HUES48 (cell line): ENCODE data around the gene ZNF641.
A peak's percentile ranks its signal among the peaks of the same experiment; 100 is the strongest.
"Not testable (repeated sequence)": the region's sequence is repeated elsewhere in the genome, so short reads cannot be mapped to it uniquely, and the experiment has no call there.

ENCODE experiments used
- H3K27ac ChIP-seq: one replicate; pipeline ENCODE4 v1.7.0; 2013; ENCODE audit warnings: low read depth, low read length, inconsistent platforms
- H3K27me3 ChIP-seq: 2 replicates; pipeline ENCODE4 v1.6.1; 2013; ENCODE audit warnings: mild to moderate bottlenecking, low read length; ENCODE audit not compliant: control insufficient read depth, insufficient read depth
- H3K36me3 ChIP-seq: 2 replicates; pipeline ENCODE4 v1.6.1; 2013; ENCODE audit warnings: low read length; ENCODE audit not compliant: control insufficient read depth, insufficient read depth
- H3K4me1 ChIP-seq: 2 replicates; pipeline ENCODE4 v1.6.1; 2013; ENCODE audit warnings: mild to moderate bottlenecking, low read length; ENCODE audit not compliant: control insufficient read depth, insufficient read depth
- H3K4me3 ChIP-seq: 2 replicates; pipeline ENCODE4 v1.5.1; 2013; ENCODE audit warnings: mild to moderate bottlenecking, low read depth, low read length
- H3K9ac ChIP-seq: 2 replicates; pipeline ENCODE4 v1.6.1; 2013; ENCODE audit warnings: mild to moderate bottlenecking, low read depth, low read length, moderate library complexity
- H3K9me3 ChIP-seq: 2 replicates; pipeline ENCODE4 v1.6.1; 2013; ENCODE audit warnings: low read length; ENCODE audit not compliant: control insufficient read depth, insufficient read depth

ZNF641 gene

DNA sequence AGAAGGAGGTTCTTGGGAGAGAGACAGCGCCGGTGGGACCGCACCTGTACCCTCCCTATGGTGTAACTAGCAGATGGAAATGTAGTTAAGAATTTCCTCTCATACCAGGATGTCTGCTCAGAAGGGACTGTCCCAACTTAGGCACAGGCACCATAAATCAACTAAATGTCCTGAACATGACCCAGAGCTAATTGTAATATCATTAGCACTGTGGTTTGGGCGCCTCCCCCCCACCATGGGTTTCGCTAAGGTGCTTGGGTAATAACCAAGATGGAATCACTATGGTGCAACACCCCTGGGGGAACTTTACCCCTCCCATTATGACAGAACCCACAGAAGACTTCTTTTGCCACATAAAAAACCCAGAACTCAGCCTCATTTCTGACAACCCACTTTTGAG lies 15.9 kb downstream of the ZNF641 start:
- Histone ChIP-seq H3K9ac (no peak overlapping the region), H3K36me3 (no peaks in the 10 kb centered on the region), H3K27ac (no peak overlapping the region), H3K27me3 (no peaks in the 10 kb centered on the region), H3K4me1 (no peaks in the 10 kb centered on the region), H3K4me3 (no peak overlapping the region), H3K9me3 (no peaks in the 10 kb centered on the region)

DNA sequence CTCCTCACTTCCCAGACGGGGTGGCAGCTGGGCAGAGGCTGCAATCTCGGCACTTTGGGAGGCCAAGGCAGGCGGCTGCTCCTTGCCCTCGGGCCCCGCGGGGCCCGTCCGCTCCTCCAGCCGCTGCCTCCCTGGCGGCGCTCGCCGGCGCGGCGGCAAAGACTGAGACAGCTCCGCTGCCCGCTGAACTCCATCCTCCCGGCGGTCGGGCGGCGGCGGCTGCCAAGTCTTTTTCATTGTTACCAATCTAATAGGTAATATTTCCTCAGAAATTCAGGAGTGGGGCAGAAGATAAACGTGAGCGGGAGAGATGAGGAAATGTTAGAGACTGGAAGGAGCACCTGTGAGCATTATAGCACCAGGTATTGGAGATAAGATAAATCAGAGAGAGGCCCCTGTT lies 17.0 kb downstream of the ZNF641 start:
- not testable (repeated sequence) for H3K9ac ChIP-seq, H3K27me3 ChIP-seq, H3K27ac ChIP-seq, H3K36me3 ChIP-seq, H3K4me3 ChIP-seq, H3K4me1 ChIP-seq, H3K9me3 ChIP-seq

DNA sequence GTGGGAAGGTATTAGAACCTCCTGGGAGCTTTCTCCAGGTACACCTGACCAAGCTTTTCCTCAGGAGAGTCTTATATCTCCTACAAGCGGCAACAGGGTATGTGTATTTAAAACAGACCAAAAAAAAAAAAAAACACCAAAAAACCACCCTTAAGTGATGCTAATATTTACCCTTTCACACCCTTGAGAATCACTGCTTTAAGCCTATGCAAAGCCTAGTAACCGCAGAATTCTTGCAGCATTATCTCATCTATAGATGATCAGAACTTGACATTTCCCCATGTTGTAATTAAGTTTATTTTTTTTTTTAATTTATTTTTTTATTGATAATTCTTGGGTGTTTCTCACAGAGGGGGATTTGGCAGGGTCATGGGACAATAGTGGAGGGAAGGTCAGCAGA lies 19.3 kb downstream of the ZNF641 start:
- Histone ChIP-seq H3K4me1 (no peaks in the 10 kb centered on the region), H3K27me3 (no peaks in the 10 kb centered on the region), H3K36me3 (no peaks in the 10 kb centered on the region), H3K27ac (no peak overlapping the region), H3K9ac (no peak overlapping the region), H3K4me3 (no peak overlapping the region), H3K9me3 (peaks cover 7% of the 10 kb centered on the region)

DNA sequence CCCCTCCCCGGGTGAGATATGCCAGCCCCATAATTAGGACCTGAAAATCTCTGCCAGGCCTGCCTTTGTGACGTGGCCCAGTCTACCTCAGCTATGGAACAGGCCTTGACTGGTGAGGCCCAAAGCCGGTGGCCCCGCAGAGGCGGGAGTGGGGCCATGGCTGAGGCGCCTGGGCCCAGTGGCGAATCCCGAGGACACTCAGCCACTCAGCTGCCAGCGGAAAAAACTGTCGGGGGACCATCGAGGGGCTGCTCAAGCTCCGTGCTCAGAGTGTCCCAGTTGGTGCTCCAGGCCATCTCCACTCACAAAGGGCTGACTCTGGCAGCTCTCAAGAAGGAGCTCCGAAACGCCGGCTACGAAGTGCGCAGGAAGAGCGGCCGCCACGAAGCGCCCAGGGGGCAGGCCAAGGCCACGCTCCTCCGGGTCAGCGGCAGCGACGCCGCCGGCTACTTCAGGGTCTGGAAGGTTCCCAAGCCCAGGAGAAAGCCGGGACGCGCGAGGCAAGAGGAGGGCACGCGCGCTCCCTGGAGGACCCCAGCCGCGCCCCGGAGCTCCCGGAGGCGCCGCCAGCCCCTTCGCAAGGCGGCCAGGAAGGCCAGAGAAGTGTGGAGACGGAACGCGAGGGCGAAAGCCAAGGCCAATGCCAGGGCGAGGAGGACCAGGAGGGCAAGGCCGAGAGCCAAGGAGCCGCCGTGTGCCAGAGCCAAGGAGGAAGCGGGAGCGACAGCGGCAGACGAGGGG lies 21.4 kb downstream of the ZNF641 start:
- H3K27me3 ChIP-seq = no peaks in the 10 kb centered on the region
- no peak overlapping the region for H3K9ac ChIP-seq
- H3K4me3 ChIP-seq = no peak overlapping the region
- H3K36me3 ChIP-seq = no peaks in the 10 kb centered on the region
- no peaks in the 10 kb centered on the region for H3K4me1 ChIP-seq
- H3K9me3 ChIP-seq = peaks cover 15% of the 10 kb centered on the region
- H3K27ac ChIP-seq = no peak overlapping the region

DNA sequence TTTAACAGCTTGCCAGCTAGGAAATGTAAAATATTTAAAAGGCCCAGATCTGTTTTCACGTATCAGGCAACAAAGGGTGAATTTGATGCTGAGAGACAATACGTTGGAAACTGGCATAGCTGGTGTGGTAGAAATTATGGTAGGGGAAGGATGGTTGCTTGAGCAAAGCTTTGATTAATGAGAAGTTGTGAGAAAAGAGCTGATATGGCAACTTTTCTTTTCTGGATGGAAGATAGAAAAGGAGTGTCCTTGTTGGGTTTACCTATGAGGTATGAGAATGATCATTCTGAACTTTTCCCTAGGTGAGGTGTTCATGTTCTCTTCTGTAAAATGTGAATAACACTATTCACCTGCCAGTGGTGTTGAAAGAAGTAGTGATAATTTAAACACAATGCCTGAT lies 34.2 kb downstream of the ZNF641 start:
- Histone ChIP-seq H3K36me3 (no peaks in the 10 kb centered on the region), H3K27ac (no peak overlapping the region), H3K4me1 (no peaks in the 10 kb centered on the region), H3K9me3 (peaks cover 9% of the 10 kb centered on the region), H3K4me3 (no peak overlapping the region), H3K9ac (no peak overlapping the region), H3K27me3 (no peaks in the 10 kb centered on the region)

DNA sequence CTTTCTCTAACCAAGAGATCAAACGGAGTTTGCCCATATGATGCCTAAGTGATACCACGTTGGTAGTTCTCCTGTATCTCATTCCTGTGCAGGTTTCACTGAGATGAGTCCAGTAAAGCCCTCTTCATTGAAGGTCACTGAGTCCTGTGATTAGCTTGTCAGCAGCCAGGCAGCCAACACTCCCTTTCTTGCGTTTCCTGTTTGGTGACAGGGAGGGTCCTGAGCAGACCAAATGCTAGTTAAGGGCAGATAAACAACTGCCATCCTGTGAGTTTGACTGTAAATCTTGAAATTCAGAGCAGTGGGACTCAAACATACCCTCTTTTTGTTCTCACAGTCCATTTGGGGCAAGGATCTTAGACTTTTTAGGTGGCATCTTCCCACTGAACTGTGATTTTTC lies 39.4 kb downstream of the ZNF641 start:
- Histone ChIP-seq H3K9ac (no peak overlapping the region), H3K27me3 (0 out of 2 replicates have a peak, but pooled peaks cover 3% of the 10 kb centered on the region), H3K4me3 (no peak overlapping the region), H3K4me1 (no peaks in the 10 kb centered on the region), H3K36me3 (no peaks in the 10 kb centered on the region), H3K27ac (no peak overlapping the region), H3K9me3 (peaks cover 4% of the 10 kb centered on the region)

DNA sequence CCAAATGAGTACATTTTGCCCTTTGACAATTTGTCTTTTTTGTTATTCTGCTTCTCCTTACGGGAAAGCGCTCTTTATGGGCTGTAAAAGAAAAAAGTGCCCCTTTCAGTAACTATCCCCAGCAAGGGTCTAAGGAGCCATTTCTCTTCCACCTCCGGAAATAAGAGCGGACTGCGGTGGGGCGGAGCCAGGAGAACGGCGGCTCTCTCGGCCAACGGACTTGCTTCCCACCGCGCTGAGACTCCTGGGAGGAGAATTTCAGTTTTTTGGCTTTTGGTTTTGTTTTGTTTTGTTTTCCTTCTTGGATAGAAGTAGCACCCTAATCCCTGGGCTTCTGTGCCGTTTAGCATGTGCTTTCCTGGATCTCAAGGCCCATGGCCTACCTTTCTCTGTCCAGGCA lies 43.5 kb downstream of the ZNF641 start:
- no peaks in the 10 kb centered on the region for H3K4me1 ChIP-seq
- H3K36me3 ChIP-seq = no peaks in the 10 kb centered on the region
- no peaks in the 10 kb centered on the region for H3K9me3 ChIP-seq
- no peak overlapping the region for H3K4me3 ChIP-seq
- H3K27ac ChIP-seq = no peak overlapping the region
- H3K27me3 ChIP-seq = 0 out of 2 replicates have a peak, but pooled peaks cover 3% of the 10 kb centered on the region
- no peak overlapping the region for H3K9ac ChIP-seq

DNA sequence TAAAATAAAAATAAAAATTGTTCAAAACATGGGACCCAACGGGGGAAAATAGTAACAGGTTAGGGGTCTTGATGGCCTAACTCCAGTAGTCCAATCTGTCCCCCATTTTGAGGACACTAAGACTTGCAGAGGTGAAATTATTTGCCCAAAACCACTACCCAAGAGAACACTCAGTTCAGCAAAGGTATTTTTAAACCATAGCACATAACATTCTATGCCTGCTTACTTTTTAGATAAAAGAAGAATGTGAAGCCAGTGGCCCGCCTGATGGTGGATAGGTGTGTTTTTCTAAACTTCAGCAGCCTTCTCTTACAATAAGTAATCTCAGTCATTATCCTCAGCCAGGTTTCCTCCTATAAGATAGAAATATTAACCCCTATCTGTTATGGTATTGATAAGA lies 45.5 kb downstream of the ZNF641 start:
- H3K4me3 ChIP-seq = no peak overlapping the region
- 0 out of 2 replicates have a peak, but pooled peaks cover 3% of the 10 kb centered on the region for H3K27me3 ChIP-seq
- no peaks in the 10 kb centered on the region for H3K36me3 ChIP-seq
- H3K9me3 ChIP-seq = no peaks in the 10 kb centered on the region
- H3K9ac ChIP-seq = no peak overlapping the region
- H3K27ac ChIP-seq = no peak overlapping the region
- no peaks in the 10 kb centered on the region for H3K4me1 ChIP-seq

DNA sequence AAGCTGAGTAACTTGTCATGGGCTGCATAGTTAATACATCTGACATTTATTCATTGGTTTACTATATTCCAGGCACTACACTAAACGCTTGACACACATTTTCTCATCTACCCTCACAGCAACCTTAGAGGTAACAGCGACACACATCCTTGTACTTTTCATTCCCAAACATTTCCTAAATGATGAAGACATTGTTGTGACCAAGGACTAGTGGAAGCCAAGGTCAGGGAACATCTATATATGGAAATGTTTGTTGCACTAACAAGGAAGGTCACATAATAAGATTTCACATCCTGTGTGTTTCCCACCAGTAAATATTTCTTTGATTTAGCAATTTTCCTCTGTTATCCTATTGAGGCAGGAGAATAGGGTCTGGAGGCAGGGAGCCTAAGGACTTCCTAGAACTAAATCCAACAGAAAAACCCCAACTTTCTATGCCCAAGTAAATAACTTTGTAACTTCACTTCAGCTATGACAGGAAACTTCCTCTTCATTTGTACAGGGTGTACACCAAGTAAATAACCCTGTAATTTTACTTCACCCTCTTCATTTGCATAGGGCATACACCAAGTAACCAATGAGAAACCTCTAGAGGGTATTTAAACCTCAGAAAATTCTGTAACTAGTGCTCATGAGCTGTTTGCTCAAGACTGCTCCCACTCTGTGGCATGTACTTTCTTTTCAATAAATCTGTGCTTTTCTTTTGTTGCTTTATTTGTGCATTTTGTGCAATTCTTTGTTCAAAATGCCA lies 48.4 kb downstream of the ZNF641 start:
- H3K27me3 ChIP-seq = peaks cover 5% of the 10 kb centered on the region; the same call in 1 of the 2 replicates
- H3K4me1 ChIP-seq = no peaks in the 10 kb centered on the region
- H3K9ac ChIP-seq = no peak overlapping the region
- H3K36me3 ChIP-seq = no peaks in the 10 kb centered on the region
- H3K27ac ChIP-seq = no peak overlapping the region
- no peaks in the 10 kb centered on the region for H3K9me3 ChIP-seq
- no peak overlapping the region for H3K4me3 ChIP-seq

DNA sequence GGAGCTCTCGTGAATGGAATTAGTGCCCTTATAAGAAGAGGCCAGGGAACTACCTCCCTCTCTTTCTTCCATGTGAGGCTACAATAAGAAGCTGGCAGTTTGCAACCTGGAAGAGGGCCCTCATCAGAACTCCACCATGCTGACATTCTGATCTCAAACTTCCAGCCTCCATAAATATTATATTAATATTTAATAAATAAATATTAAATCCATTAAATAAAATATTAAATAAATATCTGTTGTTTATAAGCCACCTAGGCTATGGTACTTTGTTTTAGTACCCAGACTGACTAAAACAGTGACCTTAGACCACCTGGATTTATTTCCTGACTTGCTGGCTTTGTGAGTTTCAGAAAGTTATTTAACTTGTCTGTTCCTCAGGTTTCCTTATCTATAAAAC lies 49.9 kb downstream of the ZNF641 start:
- Histone ChIP-seq H3K9ac (no peak overlapping the region), H3K9me3 (no peaks in the 10 kb centered on the region), H3K27ac (no peak overlapping the region), H3K4me3 (no peak overlapping the region), H3K27me3 (peaks cover 14% of the 10 kb centered on the region), H3K36me3 (no peaks in the 10 kb centered on the region), H3K4me1 (no peaks in the 10 kb centered on the region)

DNA sequence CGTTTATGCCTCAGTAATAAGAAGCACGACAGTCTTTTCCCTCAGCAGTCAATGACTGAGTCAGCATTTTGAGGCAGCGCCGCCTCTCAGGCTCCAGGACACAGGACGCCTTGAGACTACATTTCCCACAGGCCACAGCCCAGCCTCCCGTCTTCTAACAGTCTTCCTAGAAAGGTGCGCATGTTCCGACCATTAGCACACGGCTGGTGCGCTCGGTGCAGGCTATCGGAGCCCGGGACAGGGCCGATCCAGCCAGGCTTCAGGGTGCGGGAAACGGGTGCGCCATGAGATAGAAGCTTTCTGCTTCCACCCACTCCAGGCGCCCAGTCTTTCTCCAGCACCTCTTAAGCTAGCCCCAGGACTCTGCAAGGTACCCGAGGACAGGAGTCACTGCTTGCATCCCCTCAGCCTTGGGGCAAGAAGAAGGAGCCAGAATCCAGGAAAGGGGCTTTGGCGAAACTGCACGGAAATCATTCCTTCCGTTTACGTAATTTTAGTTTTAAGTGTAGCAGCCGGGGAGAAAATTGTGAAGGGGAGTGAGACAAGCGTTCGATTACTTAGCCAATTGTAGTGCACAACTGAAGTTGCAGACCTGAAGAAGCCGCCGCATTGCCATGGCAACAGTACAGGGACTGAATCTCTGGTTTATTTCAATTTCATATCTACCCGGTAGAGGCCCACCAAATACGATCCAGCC lies 54.0 kb downstream of the ZNF641 start:
- no peak overlapping the region for H3K27ac ChIP-seq
- no peaks in the 10 kb centered on the region for H3K36me3 ChIP-seq
- peak overlapping the region; percentile 63 for H3K4me3 ChIP-seq
- H3K4me1 ChIP-seq = no peaks in the 10 kb centered on the region
- H3K27me3 ChIP-seq = peaks cover 20% of the 10 kb centered on the region
- H3K9ac ChIP-seq = 0 out of 2 replicates have a peak overlapping the region, but pooled peaks have one; percentile 24
- no peaks in the 10 kb centered on the region for H3K9me3 ChIP-seq
